GM19240 (cell line): ENCODE measurements around the gene GLIS1.

ENCODE experiments used
- DNase-seq: peaks from one replicate; pipeline ENCODE4 v3.0.0; 2011; ENCODE audit warnings: low spot score; ENCODE audit not compliant: insufficient read length

Gene GLIS1

DNA sequence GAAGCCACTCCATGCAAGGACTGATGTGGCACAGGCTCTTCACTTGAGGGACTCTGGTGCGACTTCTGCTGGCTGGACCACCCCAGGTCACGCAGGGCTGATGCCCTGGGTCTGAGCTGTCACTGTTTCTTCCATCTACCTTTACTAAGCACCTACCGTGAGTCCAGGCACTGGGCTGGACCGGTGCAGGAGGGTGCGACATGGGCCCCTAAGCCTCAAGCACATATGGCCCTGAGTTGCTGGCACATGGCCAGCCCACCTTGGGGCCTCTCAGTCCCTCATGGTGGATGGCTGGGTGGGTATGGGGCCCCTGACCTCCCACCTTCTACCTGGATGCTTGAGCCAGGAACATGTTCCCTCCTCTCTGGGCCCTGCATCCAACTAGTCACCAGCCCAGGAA lies 203.7 kb downstream of the GLIS1 start:
- DNase-seq: no peak

DNA sequence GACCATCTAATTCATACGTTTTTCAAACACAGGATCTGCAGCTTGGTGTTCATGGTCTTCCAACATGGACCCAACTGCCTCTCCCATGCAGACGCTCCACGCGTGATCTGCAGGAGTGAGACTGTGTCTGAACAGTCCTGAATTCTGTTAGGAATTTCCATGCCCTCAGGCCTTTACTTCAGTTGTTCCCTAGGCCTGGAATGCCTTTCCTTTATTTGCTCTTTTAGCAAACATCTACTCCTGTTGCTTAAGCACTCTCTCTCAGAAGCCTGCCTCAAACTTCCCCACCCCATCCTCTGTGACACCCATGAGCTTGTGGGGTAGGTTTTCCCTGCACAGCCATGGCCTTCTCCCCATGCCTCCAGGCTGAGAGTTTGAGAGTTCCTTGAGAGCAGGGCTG lies 206.1 kb downstream of the GLIS1 start:
- DNase-seq: no peak

DNA sequence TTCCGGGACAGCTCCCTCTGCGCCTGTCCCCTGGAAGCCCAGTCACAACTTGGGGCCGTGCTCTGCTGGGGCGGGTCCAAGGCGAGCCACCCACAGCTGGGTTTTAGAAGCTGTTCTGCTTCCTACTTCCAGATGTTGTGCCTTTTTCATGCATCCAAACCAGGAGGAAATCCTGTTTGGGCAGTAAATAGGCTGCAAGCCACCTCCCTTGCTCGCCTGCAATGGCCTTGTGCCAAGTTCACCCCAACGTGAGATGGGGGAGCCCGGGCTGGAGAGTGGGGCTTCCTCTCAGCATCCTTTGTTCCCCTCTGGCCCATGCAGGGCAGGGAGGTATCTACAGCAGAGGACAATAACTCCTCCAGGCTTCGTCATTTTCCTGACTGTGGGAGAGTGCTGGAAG lies 206.6 kb downstream of the GLIS1 start:
- no peak for DNase-seq

DNA sequence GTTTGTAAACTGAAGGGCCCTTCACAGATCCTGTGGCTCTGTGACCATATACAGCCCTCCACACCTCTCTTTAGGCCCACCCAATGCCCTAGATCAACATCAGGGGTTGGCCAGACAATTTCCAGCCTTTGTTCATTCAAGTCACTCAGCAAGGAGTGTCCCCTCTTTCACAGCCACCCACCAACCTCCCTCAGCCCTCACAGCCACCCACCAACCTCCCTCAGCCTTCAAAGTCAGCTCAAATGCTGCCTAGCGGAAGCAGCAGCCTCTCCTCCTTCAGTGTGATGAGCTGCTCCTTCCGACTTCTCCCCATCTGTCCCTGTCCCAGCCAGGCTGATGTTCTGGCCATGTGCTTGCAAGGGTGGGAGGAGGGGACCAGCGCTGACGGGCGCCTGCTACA lies 208.4 kb downstream of the GLIS1 start:
- no peak for DNase-seq

DNA sequence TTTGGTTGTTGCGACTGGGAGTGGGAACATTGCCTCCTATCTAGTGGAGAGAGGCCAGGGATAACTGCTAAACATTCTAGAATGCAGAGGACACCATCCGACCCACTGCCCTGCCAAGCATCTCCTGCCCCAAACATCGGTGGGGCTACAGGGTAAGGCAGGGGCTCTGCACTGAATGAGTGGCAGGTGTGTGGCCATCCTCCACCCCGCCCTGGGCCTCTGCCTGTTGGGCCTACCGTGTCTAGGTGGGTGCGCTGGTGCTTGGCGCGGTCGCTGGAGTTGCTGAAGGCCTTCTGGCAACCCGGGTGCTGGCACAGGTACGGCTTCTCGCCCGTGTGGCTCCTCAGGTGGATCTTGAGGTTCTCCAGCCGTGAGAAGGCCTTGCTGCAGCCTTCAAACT lies 209.4 kb downstream of the GLIS1 start:
- no peak for DNase-seq

DNA sequence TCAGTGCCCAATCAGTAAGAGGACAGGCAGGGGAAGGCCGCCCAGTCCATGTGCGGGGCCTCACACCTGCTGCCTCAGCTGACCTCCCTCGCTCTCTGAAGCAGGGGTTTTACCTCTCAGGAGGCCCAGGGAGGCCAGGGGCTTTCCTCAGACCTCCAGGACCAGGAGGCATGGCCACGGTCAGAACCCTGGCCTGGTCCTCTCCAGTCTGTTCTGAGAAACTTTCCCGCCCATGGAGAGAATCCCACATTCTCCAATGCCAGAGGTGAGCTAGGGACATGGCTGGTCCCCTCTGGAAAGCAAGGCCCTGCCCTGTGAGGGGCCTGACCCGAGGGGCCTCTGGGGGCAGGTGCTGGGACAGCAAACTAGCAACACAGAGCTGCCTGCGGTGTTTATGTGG lies 211.6 kb downstream of the GLIS1 start:
- no peak for DNase-seq

DNA sequence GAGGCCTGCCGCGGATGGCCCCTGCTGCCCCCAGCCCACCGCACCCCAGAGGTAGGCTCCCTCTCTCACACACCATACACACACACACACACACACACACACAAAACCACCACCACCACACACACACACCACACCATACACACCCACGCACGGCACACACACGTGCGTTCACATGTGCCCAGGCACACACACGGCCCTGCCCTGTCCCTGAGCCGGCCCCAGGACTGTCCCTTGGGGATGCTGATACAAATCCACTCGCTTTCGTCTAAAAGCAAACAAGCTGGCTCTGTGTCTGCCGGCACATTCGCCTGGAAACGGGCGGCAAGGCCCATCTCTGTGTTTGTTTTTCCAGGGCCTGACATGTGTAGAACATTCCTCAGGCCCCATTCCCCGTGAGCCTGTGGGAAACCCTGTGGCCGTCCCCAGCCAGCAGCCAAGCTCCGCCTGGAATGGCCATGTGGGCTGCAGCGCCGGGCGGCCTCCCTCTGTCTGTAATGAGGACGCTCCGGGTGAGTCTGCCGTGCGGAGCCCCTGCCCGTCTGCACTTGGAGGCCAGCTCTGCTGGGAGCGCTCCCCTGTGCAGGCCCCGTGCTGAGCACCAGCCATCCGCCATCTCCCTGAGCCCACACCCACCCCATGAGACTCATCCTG lies 212.4 kb downstream of the GLIS1 start:
- no peak for DNase-seq

DNA sequence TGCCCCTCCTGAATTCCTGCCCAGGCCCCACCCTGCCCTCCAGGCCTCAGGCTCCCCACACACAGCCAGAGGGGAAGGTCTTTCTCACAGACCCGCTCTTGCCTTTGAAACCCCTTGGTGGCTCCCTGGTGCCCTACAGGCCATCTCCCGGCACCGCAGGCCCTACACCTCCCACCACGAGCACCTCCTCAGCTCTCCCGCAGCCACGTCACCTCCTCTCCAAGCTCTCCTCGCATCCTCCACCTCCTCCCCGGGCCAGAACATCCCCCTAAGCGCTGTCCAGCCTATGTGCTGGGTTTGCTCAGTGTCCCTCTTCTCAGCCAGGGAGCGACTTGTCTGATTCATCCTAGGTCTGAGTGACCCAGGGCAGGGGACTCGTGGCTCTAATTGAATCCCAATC lies 213.4 kb downstream of the GLIS1 start:
- no peak for DNase-seq

DNA sequence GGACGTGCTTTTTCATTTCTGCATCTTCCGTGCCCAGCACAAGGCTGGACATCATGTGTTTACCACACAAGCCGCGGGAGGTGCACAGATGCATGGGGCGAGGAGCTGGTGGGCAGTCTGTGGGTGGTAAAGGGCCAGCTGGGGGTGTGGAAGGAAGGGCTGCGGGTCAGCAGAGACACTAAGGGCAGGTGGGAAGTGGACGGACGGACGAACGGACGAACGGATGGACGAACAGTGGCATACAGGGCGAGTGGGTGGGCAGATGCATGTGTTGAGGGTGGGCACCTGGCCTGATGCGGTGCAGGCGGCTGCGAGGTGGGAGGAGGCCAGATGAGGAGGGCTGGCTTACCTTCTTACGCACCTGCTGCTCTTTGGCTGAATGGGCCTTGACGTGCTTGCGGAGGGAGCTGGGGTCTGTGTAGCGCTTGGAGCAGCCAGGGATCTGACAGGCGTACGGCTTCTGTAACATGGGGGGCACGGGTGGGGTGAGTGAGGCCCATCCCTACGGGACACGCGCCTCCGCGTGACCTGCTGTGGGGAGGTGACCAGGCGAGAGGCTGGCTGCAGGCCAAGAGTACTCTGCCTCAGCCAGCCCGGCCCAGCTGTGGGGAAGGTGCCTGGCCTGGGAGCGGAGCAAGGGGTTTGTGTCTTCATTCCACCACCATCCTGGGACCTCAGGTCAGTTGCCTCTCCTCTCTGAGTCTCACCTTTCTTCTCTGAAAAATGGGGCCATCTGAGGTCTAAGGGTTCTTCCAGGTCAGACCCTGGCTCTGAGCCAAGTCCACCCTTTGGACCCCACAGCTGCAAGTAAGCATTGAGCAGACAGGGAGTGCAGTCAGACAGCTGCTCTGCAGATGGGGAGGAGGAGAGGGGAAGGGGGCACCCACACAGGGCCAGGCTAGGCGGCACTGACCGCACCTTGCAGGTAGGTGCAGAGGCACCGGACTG lies 214.3 kb downstream of the GLIS1 start:
- DNase-seq: no peak

DNA sequence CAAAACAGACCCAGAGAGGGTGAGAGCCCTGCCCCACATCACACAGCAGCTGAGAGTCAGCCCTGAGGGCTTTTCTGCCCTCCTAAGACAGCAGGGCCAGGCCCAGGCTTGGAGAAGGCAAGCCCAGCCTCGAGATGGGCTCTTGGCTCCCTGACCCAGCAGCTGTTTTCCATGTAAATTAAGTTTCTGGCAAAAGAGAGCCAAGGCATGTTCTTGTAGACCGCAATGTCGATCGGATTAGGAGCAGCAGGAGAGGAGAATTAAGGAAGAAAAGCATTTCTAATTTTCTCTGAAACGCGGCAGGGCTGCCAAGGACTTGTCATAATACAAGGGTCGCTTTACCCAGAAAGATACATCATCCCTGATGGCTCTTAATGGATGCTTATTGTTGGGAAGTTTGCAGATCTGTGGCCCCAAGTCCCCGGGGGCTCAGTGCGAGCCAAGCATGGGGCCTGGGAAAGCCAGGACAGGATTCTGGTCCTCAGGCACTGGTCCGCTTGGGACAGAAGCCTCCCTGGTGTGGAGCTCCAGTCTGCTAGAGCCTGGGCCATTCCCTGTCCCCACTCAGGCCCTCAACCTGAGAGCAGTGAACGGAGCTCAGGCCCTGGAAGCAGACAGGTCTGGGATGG lies 216.9 kb downstream of the GLIS1 start:
- no peak for DNase-seq

DNA sequence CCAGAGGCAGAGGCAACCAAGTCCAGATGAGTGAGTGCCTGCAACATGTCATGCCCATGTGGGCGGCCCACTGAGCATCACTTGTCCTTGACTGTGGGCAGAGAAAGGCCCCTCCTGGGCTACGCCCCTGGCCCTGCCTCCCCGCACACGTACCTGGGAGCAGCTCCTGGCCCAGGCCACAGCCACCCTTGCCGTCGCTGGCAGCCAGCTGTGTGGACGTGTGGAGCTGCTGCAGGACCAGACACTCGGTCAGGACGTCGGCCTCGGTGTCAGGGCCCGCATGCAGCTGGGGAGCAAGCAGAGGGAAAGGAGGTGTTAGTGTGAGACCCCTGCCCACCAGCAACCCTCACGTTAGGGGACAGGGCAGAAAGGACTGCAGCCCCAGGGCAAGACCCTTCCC lies 218.5 kb downstream of the GLIS1 start:
- no peak for DNase-seq

DNA sequence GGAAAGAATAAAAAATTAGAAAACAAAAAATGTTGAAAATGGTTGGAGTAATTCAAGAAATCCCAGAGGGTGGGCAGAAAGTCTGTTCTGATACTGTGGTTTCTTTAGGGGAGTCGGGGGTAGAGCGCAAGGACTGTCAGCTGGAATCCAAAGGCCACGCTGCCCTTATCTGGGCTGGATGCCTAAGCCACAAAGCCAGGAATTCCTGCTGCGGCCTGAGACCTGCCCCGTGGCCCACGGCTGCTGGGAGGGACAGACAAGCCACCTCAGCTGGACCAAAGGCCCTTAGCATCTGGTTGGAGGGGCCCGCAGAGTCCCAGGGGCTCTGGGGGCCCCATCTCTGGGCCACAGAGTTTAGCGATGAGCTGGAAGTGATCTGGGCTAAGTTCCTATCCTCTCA lies 219.5 kb downstream of the GLIS1 start:
- DNase-seq: no peak

DNA sequence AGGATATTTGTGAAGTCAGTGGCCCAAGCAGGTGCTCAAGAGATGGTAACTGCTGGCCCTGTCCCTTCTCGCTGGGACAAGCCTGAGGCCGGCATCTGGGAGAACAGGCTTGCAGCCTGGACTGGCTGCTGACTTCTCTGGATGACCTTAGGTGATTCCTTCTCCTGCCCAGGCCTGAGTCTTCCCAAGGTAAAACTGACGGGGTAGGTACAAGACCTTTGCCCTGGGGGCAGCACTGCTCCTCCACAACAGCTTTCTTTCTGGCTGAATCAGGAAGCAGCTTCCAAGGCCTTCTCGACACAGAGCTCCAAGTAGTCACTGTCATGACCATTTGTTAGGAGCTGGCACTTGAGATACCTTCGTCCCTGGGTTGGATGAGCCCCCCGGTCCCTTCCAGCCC lies 220.2 kb downstream of the GLIS1 start:
- no peak for DNase-seq

DNA sequence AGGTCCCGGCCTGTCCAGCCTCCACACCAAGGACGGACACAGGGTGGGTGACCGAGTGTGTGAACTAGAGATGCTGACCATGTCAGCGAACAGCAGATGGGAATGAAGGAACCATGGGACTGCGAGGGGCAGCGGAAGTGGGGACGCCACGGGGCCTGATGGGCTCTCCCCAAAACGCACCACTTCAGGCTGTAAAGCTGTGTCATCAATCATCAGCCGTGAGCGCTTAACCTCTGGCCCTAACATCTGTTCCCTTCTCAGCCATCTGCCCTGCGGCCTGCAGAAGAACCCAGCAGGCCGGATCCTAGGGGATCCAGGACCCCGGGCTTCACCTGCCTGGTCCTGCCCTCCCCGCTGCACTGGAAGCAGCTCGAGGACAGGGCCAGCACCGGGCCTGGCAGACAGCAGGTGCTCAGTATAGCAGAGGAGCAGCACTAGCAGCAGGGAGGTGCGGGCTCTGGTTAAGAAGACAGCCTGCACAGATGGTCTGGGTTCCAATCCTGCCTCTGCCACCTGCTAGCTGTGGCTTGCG lies 221.1 kb downstream of the GLIS1 start:
- no peak for DNase-seq

DNA sequence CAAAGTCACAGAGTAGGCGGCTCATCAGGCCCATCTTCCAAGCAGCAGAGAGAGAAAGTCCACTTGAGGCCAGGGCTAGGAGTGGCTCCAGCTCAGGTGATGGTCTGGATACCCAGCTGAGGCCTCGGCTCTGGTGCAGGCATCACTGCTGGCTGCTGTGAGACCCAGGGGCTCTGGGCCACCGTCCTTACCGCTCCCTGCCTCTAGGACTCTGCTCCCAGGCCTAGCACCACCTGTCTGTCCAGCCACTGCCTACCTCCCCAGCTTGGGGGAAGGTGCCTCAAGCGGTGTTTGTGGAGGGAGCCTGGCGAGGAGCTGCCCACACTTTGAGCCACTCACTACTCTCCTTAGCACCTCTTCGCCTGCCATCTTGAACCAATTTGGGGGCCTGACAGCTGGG lies 221.9 kb downstream of the GLIS1 start:
- DNase-seq: no peak

DNA sequence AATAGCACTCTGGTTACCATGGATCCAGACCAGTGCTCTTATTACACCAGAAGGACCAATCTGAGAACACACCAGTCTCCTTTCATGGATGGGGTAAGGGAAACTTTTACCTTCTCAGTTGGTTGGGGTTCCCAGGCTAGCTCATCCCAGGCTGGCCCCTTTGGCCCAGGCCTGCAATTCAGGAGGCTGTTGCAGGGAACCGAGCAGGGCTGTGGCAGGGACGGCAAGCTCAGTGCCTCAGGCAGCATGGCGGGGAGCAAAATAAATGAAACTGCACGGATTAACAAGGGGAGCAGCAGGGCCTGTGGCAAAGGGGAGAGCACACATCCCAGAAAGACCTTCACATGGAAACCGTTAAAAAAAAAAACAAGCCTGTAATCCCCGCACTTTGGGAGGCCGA lies 222.8 kb downstream of the GLIS1 start:
- DNase-seq: no peak

DNA sequence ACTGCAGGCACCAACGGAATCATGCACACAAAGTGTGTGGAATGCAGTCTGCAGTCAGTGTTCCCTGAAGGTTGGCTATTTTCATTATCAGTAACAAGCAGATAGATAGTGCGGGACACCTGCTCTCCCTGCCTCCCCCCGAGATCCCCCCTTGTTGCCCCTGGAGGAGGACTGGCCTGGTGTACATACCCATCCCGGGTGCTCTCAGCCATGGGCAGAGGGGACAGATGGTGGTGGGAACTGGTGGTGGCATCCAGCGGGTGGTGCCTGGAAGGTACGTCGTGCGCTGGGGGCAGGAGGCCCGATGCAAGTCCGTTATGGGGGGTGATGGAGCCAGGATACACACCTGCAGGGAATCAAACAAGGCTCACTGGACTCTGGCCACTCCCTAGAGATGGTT lies 224.5 kb downstream of the GLIS1 start:
- DNase-seq: no peak

DNA sequence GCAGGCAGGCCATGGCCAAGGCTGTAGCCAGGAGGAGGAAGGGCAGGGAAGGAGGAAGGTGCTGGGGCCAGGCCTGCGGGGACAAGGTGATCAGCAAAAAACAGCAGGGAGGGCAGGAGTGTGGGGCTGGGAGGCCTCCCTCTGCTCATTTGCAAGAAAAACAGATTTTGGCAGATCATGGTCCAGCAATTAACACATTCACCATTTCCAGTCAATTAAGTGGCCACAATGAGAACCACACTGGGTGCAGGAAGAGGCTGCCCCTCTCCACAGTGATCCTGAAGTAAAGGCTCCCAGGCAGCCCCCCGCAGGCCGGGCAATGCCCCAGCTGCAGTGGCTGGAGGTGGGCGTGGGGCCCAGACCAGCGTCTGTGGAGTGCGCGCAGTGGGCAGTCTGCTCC lies 225.1 kb downstream of the GLIS1 start:
- DNase-seq: no peak

DNA sequence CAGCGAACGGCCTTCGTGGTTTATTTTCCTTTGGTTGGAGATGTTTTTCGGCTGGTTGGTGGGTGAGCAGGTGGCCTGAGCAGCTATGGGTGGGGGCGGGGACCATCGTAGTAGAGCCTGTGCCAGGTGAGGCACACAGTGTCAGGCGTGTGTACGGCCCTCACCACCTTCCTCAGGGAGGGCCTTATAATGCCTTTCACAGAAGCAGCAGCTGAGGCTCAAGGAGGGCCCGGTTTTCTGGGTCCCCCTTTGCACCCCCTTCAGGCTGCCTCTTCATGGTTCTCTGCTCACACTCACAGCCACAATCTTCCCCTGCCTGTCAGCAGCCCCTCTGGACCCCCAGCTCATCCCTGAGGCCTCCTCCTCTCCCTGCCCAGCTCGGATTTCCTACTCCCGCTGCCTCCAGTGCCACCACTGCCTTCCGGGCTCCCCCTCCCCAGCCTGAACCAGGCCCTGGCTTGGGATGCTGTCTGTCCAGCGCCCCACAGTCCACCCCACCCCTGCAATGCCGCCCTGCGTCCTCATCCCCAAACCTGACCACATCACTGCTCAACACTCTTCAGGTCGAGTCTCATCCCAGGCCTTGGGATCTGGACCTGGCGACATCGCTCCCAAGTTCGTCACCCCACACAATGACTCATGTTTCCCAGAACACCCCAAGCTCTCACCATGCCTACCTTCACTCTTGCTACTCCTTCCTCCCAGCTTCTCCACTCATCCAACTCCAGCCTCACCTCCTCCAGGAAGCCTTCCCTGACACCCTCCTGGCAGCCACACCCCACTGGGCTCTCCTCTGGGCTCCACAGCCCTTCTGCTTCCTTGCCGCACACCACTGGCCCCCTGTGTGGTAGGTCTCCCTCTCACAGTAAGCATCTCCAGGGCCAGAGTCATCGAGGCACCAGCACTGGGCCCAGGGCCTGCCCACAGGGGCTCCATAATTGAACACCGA lies 225.9 kb downstream of the GLIS1 start:
- no peak for DNase-seq

DNA sequence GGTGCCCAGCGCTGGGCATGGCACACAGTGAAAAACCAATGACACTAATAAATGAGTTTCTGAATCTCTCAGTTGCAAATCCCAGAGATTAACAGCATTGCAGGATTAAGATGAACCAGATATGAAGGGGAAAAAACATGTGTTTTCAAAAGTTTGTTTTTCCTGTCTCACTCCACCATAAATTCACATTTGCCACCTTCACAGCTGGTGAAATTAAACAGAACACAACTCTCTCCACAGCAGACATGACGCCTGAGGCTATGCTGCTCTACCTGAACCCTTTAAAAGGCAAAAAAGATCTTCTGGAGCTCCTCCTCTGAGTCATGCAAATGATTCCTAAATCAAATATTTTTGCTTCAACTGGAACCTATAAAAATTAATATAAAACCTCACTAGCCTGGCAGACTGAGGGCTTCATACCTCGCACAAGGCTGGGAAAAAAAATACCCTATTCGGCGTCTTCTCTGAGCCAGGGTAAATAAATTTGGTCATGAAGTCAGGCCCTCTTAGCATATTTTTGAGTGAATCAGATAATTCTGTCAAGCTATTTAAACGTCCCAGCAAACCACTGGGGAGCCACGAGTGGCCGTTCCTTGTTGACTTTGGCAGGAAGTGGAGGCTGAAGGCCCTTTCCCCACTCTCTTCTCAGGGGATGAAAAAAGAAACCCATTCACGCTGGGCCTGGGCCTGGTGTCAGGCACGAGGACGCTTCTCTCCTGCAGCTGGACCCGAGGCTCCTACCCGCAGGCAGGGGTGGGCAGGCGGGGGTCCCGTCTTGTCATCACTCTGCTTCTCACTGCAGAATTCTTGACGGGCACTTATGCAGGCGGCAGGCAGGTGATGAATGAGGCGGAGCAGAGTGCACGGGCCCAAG lies 226.8 kb downstream of the GLIS1 start:
- no peak for DNase-seq
